ENCODE data around the gene USP50.
"Not testable (repeated sequence)": the region's sequence is repeated elsewhere in the genome, so short reads cannot be mapped to it uniquely, and the experiment has no call there.

The USP50 gene

DNA sequence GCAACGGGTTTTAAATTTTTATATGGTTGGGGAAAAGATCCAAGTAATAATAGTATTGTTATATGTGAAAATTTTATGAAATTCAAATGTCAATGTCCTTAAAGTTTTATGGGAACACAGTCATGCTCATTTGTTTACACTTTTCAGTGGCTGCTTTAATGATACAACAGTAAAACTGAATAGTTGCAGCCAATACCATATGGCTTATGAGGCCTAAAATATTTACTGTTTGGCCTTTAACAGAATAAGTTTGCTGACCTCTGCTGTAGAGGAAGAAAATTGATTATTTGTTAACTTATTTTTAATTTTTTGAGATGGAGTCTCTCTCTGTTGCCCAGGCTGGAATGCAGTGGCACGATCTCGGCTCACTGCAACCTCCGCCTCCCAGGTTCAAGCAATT, 44.7 kb downstream of the USP50 start:
- DNase-seq: no peak

GRCh38 chr15:50500352-50500751, 46.1 kb downstream of the USP50 start:
- no peak for DNase-seq

- DNase-seq: no peak
These were observed 49.8 kb downstream of the USP50 start for GRCh38 chr15:50496692-50497091.

DNA sequence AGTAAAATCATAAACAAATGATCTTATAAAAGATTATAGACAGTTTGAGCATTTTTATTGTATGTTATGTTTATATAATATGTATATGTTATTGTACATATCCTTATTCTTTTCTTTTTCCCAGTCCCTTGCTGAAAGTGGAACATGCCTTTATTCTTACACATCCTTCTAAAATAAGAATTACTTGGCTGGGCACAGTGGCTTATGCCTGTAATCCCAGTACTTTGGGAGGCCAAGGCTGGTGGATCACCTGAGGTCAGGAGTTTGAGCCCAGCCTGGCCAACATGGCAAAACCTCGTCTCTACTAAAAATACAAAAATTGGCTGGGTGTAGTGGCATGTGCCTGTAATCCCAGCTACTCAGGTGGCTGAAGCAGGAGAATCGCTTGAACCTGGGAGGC, 51.9 kb downstream of the USP50 start:
- DNase-seq: not testable (repeated sequence)

GRCh38 chr15:50493625-50494024, 52.8 kb downstream of the USP50 start:
- no peak for DNase-seq

DNA sequence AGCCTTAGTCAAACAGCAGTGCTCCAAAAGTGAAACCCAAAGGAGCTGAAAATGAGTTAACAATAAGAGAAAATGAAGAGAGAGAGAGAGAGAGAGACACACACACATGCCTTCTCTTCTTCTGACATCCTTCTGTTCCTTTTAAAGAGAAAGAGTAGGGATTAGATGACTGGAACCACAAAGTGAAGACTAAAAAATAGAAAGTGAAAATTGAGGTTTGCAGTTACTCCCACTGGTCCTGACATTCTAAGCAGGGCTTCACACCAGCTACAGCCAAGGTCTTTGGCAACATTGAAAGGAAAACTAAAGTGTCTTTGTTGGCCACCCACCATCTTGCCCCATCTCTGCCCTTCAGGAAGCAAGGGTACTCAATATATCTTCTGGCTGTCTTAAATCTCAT, 59.2 kb downstream of the USP50 start:
- DNase-seq: no peak

DNA sequence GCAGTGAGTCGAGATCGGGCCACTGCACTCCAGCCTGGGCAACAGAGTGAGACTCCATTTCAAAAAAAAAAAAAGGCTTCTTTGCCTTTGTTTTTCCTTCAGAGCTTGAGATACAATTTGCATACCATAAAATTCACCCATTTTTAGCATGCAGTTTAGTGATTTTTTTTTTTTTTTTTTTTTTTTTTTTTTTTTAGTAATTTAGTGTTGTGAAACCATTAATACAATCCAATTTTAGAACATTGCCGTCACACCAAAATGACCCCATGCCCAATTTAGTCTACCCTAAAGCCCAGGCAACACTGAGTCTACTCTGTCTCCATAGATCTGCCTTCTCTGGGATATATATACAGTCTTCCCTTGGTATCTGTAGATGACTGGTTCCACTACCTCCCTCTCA, 61.1 kb downstream of the USP50 start:
- DNase-seq: no peak

- DNase-seq: no peak
These were observed 61.7 kb downstream of the USP50 start for GRCh38 chr15:50484781-50485180.

DNA sequence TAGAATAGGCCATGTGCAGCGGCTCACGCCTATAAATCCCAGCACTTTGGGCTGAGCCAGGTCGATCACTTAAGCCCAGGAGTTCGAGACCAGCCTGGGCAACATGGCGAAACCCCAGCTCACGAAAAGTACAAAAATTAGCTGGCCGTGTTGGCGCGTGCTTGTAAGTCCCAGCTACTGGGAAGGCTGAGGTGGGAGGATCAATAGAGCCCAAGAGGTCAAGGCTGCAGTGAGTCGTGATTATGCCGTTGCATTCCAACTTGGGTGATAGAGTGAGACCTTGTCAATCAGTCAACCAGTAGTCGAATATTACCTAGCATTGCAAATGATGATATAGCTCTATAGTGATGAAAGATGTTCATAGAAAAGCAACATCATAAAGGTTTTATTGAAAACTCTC, 70.3 kb downstream of the USP50 start:
- no peak for DNase-seq

GRCh38 chr15:50471072-50471471, 75.4 kb downstream of the USP50 start:
- no peak for DNase-seq

DNA sequence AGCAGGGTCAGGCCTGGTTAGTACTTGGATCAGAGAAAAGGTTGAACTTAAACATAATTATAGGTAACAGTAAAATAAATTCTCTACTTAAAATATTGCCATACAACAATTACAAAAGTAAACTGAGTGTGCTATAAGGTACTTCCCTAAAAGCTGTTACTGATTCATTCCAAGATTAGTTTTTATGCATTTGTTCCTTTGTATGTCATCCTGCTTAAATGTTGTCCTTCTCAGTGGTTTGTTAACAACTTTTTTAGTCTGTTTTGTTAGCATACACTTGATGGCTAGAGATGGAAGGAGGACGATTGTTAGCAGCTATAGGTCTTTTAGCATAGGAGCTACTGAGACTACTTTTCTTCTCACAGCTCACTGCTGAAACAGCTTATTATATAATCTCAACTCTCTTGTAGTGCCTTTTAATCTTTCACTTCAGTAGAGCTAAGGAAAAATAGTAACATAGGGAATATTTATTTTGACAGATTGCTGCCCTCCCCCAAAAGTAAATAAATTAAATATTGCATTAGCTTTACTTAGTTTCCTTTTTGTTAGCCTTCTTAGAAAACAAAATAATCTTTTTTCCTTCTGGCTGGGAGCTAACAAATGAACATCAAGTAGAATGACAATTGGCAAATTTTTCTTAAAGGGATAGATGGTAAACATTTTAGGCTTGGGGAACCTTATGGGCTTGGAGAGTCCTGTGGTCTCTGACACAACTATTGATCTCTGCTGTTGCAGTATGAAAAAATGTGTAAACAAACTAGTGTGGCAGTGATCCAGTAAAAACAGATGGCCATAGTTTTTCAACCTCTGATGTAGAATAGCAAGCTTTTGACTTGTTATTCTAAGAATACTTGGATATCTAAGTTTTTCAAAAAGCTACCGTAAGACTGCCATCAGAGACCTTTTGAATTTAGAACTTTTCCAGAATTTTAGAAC, 82.8 kb downstream of the USP50 start:
- DNase-seq: no peak

- no peak for DNase-seq
These were observed 87.9 kb downstream of the USP50 start for GRCh38 chr15:50458348-50459112.

- no peak for DNase-seq
These were observed 93.5 kb downstream of the USP50 start for GRCh38 chr15:50452927-50453326.
